WTC11 (cell line): ENCODE measurements around the gene TTC39B. TPM values are rescaled to one million over a fixed set of nuclear protein-coding genes. Genes with fewer than 3 reads are reported as not detected.

Experiments
- ATAC-seq: fragments of 200-7000 bp; cut with Tn5 transposase; 2 replicates; pipeline ENCODE4 v1.10.0; 2021; ENCODE audit warnings: mild to moderate bottlenecking, moderate library complexity
- CTCF ChIA-PET: fragments of 300-600 bp; sonication (Branson Sonifier 250); formaldehyde crosslinking; loops from one replicate; lab custom pipeline; 2021; ENCODE audit warnings: antibody characterized with exemption; lab: Charles Lee
- POLR2A ChIA-PET: fragments of 350-600 bp; sonication (Branson Sonifier 250); formaldehyde crosslinking; loops from one replicate; lab custom pipeline; 2021; ENCODE audit warnings: antibody characterized with exemption; lab: Charles Lee
- DNase-seq: peaks from one replicate; pipeline ENCODE4 v3.0.0; 2021; ENCODE audit warnings: low spot score
- H3K27ac Mint-ChIP-seq: 2 replicates; pipeline ENCODE4 v1.8.0; 2021; ENCODE audit warnings: mixed read lengths
- H3K27me3 Mint-ChIP-seq: 2 replicates; pipeline ENCODE4 v1.8.0; 2021; ENCODE audit warnings: low read depth, mild to moderate bottlenecking, moderate library complexity, mixed read lengths
- H3K36me3 Mint-ChIP-seq: 2 replicates; pipeline ENCODE4 v1.8.0; 2021; ENCODE audit warnings: mixed read lengths
- H3K4me1 Mint-ChIP-seq: 2 replicates; pipeline ENCODE4 v1.8.0; 2022; ENCODE audit warnings: mixed read lengths
- H3K4me3 Mint-ChIP-seq: 2 replicates; pipeline ENCODE4 v1.8.0; 2021; ENCODE audit warnings: mild to moderate bottlenecking, moderate library complexity, mixed read lengths
- H3K9me3 Mint-ChIP-seq: 2 replicates; pipeline ENCODE4 v1.8.0; 2021; ENCODE audit warnings: mixed read lengths
- ELF4 ChIP-seq: sonication (generic); formaldehyde crosslinking; IDR thresholded peaks from 2 replicates; pipeline ENCODE4 v1.8.1; 2022; ENCODE audit warnings: low read depth, mild to moderate bottlenecking, moderate library complexity, missing genetic modification reagents
- ESRRA ChIP-seq: sonication (generic); formaldehyde crosslinking; IDR thresholded peaks from 2 replicates; pipeline ENCODE4 v1.8.1; 2022; ENCODE audit warnings: mild to moderate bottlenecking, missing genetic modification reagents, borderline replicate concordance
- FOXK1 ChIP-seq: sonication (generic); formaldehyde crosslinking; IDR thresholded peaks from 2 replicates; pipeline ENCODE4 v1.8.0; 2022; ENCODE audit warnings: mild to moderate bottlenecking, moderate library complexity, missing genetic modification reagents
- HMGXB4 ChIP-seq: sonication (generic); formaldehyde crosslinking; IDR thresholded peaks from 2 replicates; pipeline ENCODE4 v1.8.1; 2023; ENCODE audit warnings: mild to moderate bottlenecking, moderate library complexity, missing genetic modification reagents
- KAT7 ChIP-seq: sonication (generic); formaldehyde crosslinking; IDR thresholded peaks from 2 replicates; pipeline ENCODE4 v1.8.1; 2023; ENCODE audit warnings: missing genetic modification reagents, mild to moderate bottlenecking, borderline replicate concordance
- NR1H2 ChIP-seq: sonication (generic); formaldehyde crosslinking; IDR thresholded peaks from 2 replicates; pipeline ENCODE4 v1.9.0; 2021; ENCODE audit warnings: mild to moderate bottlenecking, moderate library complexity, missing genetic modification reagents
- PREB ChIP-seq: sonication (generic); formaldehyde crosslinking; IDR thresholded peaks from 2 replicates; pipeline ENCODE4 v1.8.1; 2022; ENCODE audit warnings: mild to moderate bottlenecking, missing genetic modification reagents, moderate library complexity, borderline replicate concordance
- PRRX2 ChIP-seq: fragments of 250-450 bp; sonication (Bioruptor Pico); IDR thresholded peaks from 2 replicates; pipeline ENCODE4 v1.8.0; 2021; ENCODE audit warnings: mild to moderate bottlenecking
- SP1 ChIP-seq: sonication (generic); formaldehyde crosslinking; conservative IDR thresholded peaks from 2 replicates; pipeline ENCODE4 v1.8.1; 2022; ENCODE audit warnings: missing genetic modification reagents
- TCF7 ChIP-seq: sonication (generic); formaldehyde crosslinking; IDR thresholded peaks from 2 replicates; pipeline ENCODE4 v1.8.0; 2022; ENCODE audit warnings: mild to moderate bottlenecking, low read depth, missing genetic modification reagents, moderate library complexity
- ZNF138 ChIP-seq: sonication (generic); formaldehyde crosslinking; conservative IDR thresholded peaks from 2 replicates; pipeline ENCODE4 v1.8.1; 2022; ENCODE audit warnings: mild to moderate bottlenecking, moderate library complexity, missing genetic modification reagents
- ZNF396 ChIP-seq: fragments of 250-450 bp; sonication (Bioruptor Pico); IDR thresholded peaks from 2 replicates; pipeline ENCODE4 v1.8.0; 2021; ENCODE audit warnings: mild to moderate bottlenecking, moderate library complexity, borderline replicate concordance
- total RNA-seq: library from RNA; stranded (reverse); gene quantifications from 3 replicates; pipeline ENCODE4 v1.2.3, GENCODE V29; 2021
- TF ChIP-seq, protein P1 (sequence below): sonication (generic); formaldehyde crosslinking; IDR thresholded peaks from 2 replicates; pipeline ENCODE4 v1.8.1; 2022; ENCODE audit warnings: low read depth, mild to moderate bottlenecking, moderate library complexity, missing genetic modification reagents, borderline replicate concordance
- TF ChIP-seq, protein P2 (sequence below): fragments of 250-450 bp; sonication (Bioruptor Pico); IDR thresholded peaks from 2 replicates; pipeline ENCODE4 v1.9.0; 2021; ENCODE audit warnings: moderate library complexity, mild to moderate bottlenecking, inconsistent platforms, borderline replicate concordance
- TF ChIP-seq, protein P3 (sequence below): sonication (generic); formaldehyde crosslinking; IDR thresholded peaks from 2 replicates; pipeline ENCODE4 v1.8.1; 2023; ENCODE audit warnings: mild to moderate bottlenecking, missing genetic modification reagents
- TF ChIP-seq, protein P4 (sequence below): fragments of 250-450 bp; sonication (Bioruptor Pico); IDR thresholded peaks from 2 replicates; pipeline ENCODE4 v1.9.0; 2021; ENCODE audit warnings: mild to moderate bottlenecking, borderline replicate concordance
- TF ChIP-seq, protein P5 (sequence below): fragments of 250-450 bp; sonication (Bioruptor Pico); IDR thresholded peaks from 2 replicates; pipeline ENCODE4 v2.1.2; 2022; ENCODE audit warnings: mild to moderate bottlenecking, moderate library complexity

Gene TTC39B
- total RNA-seq, 1 experiment from 2014 or later, result 12.5 TPM

- Mint-ChIP-seq H3K27ac (no peak overlapping the region), H3K4me3 (no peak overlapping the region), H3K9me3 (peaks cover 14% of the 10 kb centered on the region)
- no peak for TF ChIP-seq ZNF138 (CRISPR knock-in tag)
- no peak for TF ChIP-seq ELF4
- no peak for TF ChIP-seq FOXK1
- TF ChIP-seq, protein P1, sequence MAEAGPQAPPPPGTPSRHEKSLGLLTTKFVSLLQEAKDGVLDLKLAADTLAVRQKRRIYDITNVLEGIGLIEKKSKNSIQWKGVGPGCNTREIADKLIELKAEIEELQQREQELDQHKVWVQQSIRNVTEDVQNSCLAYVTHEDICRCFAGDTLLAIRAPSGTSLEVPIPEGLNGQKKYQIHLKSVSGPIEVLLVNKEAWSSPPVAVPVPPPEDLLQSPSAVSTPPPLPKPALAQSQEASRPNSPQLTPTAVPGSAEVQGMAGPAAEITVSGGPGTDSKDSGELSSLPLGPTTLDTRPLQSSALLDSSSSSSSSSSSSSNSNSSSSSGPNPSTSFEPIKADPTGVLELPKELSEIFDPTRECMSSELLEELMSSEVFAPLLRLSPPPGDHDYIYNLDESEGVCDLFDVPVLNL (CRISPR knock-in tag), result no peak
- no peak for TF ChIP-seq ESRRA (CRISPR knock-in tag)
- TF ChIP-seq ZNF396, result no peak
- TF ChIP-seq, protein P2, sequence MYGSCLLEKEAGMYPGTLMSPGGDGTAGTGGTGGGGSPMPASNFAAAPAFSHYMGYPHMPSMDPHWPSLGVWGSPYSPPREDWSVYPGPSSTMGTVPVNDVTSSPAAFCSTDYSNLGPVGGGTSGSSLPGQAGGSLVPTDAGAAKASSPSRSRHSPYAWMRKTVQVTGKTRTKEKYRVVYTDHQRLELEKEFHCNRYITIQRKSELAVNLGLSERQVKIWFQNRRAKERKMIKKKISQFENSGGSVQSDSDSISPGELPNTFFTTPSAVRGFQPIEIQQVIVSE, result no peak
- TF ChIP-seq, protein P3, sequence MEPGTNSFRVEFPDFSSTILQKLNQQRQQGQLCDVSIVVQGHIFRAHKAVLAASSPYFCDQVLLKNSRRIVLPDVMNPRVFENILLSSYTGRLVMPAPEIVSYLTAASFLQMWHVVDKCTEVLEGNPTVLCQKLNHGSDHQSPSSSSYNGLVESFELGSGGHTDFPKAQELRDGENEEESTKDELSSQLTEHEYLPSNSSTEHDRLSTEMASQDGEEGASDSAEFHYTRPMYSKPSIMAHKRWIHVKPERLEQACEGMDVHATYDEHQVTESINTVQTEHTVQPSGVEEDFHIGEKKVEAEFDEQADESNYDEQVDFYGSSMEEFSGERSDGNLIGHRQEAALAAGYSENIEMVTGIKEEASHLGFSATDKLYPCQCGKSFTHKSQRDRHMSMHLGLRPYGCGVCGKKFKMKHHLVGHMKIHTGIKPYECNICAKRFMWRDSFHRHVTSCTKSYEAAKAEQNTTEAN (CRISPR knock-in tag), result no peak
- no peak for TF ChIP-seq SP1 (CRISPR knock-in tag)
- no peak for TF ChIP-seq NR1H2
- TF ChIP-seq TCF7, result no peak
- no peak for TF ChIP-seq HMGXB4
- TF ChIP-seq, protein P4, sequence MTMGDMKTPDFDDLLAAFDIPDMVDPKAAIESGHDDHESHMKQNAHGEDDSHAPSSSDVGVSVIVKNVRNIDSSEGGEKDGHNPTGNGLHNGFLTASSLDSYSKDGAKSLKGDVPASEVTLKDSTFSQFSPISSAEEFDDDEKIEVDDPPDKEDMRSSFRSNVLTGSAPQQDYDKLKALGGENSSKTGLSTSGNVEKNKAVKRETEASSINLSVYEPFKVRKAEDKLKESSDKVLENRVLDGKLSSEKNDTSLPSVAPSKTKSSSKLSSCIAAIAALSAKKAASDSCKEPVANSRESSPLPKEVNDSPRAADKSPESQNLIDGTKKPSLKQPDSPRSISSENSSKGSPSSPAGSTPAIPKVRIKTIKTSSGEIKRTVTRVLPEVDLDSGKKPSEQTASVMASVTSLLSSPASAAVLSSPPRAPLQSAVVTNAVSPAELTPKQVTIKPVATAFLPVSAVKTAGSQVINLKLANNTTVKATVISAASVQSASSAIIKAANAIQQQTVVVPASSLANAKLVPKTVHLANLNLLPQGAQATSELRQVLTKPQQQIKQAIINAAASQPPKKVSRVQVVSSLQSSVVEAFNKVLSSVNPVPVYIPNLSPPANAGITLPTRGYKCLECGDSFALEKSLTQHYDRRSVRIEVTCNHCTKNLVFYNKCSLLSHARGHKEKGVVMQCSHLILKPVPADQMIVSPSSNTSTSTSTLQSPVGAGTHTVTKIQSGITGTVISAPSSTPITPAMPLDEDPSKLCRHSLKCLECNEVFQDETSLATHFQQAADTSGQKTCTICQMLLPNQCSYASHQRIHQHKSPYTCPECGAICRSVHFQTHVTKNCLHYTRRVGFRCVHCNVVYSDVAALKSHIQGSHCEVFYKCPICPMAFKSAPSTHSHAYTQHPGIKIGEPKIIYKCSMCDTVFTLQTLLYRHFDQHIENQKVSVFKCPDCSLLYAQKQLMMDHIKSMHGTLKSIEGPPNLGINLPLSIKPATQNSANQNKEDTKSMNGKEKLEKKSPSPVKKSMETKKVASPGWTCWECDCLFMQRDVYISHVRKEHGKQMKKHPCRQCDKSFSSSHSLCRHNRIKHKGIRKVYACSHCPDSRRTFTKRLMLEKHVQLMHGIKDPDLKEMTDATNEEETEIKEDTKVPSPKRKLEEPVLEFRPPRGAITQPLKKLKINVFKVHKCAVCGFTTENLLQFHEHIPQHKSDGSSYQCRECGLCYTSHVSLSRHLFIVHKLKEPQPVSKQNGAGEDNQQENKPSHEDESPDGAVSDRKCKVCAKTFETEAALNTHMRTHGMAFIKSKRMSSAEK (CRISPR knock-in tag), result no peak
- no peak for TF ChIP-seq PRRX2
- TF ChIP-seq PREB (CRISPR knock-in tag), result no peak
- TF ChIP-seq, protein P5, sequence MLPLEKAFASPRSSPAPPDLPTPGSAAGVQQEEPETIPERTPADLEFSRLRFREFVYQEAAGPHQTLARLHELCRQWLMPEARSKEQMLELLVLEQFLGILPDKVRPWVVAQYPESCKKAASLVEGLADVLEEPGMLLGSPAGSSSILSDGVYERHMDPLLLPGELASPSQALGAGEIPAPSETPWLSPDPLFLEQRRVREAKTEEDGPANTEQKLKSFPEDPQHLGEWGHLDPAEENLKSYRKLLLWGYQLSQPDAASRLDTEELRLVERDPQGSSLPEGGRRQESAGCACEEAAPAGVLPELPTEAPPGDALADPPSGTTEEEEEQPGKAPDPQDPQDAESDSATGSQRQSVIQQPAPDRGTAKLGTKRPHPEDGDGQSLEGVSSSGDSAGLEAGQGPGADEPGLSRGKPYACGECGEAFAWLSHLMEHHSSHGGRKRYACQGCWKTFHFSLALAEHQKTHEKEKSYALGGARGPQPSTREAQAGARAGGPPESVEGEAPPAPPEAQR (CRISPR knock-in tag), result no peak
- no peak for TF ChIP-seq KAT7 (CRISPR knock-in tag)
- TF ChIP-seq, all 79 proteins: peak for 0
- Mint-ChIP-seq H3K27me3 (no peaks in the 10 kb centered on the region), H3K4me1 (peaks cover 25% of the 10 kb centered on the region), H3K36me3 (no peaks in the 10 kb centered on the region)
- ATAC-seq (no peak), DNase-seq (no peak)
- ChIA-PET CTCF (no interaction called here), POLR2A (no interaction called here)
Observed at GRCh38 chr9:15158064-15158463, 149.0 kb downstream of the TTC39B start.
